GM10266 (cell line): ENCODE measurements around the gene DCAF4.
"Not testable (repeated sequence)": the region's sequence is repeated elsewhere in the genome, so short reads cannot be mapped to it uniquely, and the experiment has no call there.

ENCODE experiments used
- DNase-seq: peaks from one replicate; pipeline ENCODE4 v3.0.0; 2012; ENCODE audit errors: extremely low spot score
- TF ChIP-seq, protein P1 (sequence below): IDR thresholded peaks from 2 replicates; pipeline ENCODE4 v1.5.1; 2012; ENCODE audit warnings: mild to moderate bottlenecking, low read depth; ENCODE audit not compliant: control insufficient read depth, insufficient read depth; ENCODE audit errors: missing control alignments

DCAF4 gene

DNA sequence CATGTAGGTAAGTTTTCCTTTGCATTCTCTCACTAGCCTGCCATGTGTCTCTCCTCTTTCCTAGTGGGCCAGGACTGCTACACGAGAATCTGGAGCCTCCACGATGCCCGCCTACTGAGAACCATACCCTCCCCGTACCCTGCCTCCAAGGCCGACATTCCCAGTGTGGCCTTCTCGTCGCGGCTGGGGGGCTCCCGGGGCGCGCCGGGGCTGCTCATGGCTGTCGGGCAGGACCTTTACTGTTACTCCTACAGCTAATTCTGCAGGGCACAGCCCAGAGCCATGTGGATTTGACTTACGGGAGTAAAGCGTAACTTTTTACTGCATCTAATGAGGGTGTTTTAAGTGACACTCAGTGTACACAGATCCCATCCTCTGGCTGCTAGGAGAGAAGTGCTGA is 32.3 kb downstream of the DCAF4 start:
- DNase-seq, result no peak
- TF ChIP-seq, protein P1, sequence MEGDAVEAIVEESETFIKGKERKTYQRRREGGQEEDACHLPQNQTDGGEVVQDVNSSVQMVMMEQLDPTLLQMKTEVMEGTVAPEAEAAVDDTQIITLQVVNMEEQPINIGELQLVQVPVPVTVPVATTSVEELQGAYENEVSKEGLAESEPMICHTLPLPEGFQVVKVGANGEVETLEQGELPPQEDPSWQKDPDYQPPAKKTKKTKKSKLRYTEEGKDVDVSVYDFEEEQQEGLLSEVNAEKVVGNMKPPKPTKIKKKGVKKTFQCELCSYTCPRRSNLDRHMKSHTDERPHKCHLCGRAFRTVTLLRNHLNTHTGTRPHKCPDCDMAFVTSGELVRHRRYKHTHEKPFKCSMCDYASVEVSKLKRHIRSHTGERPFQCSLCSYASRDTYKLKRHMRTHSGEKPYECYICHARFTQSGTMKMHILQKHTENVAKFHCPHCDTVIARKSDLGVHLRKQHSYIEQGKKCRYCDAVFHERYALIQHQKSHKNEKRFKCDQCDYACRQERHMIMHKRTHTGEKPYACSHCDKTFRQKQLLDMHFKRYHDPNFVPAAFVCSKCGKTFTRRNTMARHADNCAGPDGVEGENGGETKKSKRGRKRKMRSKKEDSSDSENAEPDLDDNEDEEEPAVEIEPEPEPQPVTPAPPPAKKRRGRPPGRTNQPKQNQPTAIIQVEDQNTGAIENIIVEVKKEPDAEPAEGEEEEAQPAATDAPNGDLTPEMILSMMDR, result no peak

DNA sequence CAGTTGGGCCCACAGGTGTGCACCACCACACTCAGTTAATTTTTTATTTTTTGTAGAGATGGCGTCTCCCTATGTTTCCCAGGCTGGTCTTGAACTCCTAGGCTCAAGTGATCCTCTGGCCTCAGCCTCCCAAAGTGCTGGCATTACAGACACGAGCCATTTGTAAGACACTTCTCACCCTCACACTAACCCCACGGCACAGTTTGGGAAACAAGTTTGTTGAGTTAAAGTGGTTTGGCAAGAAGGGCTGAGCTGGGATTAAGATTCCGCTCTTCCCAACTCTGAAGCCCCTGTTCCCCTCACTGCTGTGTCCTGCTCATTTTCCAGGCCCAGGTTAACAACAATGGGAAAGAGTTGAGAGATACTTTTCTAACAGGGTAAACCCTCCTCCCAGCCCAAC is 34.8 kb downstream of the DCAF4 start:
- DNase-seq, result not testable (repeated sequence)

DNA sequence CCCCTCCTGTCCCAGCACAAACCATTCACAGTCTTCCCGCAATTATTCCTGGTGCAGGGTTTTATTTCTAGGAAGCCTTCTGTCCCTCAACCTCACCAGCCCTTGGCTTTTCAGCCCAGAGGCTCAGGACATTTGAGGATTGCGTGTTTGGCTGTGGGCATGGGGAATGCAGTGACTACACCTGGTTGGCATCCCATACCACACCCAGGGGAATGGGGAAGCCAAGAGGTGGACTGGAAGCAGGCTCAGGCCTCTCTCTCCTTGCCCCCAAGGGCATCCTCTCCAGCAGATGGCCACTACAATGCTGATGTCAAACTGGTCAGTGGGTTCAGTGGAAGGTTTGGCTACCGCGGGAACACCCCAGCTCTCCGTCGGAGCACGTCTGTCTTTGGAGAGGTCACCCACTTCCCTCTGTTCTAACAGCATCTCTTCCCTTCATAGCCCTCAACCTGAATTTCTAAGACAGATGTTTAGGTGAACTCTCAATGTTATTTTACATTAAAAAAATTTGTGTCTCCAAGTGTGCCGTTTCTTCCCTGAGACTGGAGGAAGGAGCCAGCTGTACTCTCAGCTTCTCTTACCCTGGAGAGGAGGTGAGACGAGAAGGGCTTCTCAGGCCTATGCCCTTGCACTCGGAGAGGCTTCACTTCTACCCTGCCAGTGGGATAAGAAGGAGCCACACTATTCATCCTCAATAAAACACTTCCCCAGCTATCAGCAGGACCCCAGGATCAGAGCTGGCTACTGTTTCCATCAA is 35.5 kb downstream of the DCAF4 start:
- TF ChIP-seq, protein P1, result no peak
- DNase-seq, result no peak

DNA sequence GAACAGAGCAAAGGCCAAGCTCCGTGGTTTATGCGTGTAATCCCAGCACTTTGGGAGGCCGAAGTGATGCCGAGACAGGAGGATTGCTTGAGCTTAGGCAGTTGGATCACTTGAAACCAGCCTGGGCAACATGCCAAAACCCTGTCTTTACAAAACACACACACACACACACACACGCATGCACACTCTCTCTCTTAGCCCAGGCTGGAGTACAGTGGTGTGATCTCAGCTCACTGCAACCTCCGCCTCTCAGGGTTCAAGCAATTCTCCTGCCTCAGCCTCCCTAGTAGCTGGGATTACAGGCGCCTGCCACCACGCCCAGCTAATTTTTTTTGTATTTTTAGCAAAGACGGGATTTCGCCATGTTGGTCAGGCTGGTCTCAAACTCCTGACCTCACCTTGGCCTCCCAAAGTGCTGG is 36.1 kb downstream of the DCAF4 start:
- not testable (repeated sequence) for DNase-seq

DNA sequence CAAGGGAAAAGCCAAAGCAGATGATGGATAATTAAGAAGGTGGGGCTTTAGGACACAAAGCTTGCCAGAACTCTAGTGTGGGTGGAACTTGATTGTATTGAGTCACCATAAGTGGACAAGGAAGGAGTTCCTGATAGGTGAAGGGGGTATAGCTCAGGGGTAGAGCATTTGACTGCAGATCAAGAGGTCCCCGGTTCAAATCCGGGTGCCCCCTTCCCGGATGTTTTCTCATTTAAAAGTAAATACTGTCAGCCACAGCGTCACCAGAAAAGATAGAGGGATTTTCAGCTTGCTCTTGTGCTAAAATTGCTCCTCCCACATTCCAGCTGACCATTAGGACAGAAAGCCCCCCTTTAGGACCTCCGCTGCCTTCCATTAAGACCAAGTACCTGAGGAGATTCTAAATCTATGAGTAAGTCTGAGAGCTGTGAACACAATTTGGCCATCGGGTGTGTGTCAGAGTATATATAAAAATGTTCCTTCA is 36.6 kb downstream of the DCAF4 start:
- TF ChIP-seq, protein P1, result no peak
- DNase-seq, result no peak

DNA sequence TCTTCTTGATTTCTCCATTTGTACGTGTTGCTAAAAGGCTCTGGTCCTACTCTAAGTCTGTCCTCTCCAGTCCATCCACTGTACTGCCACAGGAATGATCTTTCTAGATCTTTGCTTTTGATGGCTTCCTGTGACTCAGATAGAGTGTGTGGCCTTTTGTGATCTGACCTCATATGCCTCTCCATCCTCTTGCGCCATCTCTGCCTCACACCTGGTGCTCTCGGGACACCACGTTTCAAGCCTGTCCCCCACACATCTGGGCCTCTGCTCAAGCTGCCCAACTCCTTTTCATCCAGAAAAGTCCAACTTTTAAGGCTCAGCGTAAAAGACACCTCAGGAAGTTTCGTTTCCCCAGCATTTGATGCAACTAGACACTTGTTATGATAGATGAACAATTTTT is 39.0 kb downstream of the DCAF4 start:
- DNase-seq, result no peak
- TF ChIP-seq, protein P1, result no peak

DNA sequence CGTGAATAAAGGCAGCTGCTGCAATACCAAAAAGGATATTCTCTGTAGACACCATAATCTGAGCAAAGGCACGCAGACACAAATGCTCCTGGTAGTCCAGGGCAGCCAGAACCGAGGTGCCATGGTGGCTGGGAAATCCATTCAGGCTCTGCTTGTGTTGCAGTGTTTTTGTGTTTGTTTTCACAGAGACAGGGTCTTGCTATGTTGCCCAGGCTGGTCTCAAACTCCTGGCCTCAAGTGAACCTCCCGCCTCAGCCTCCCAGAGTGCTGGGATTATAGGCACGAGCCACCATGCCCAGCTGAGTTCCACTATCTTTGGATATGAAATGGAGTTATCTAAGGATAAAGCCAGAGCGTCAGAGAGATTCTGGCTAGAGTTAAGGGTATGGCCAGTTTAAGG is 39.8 kb downstream of the DCAF4 start:
- TF ChIP-seq, protein P1, result no peak
- no peak for DNase-seq

DNA sequence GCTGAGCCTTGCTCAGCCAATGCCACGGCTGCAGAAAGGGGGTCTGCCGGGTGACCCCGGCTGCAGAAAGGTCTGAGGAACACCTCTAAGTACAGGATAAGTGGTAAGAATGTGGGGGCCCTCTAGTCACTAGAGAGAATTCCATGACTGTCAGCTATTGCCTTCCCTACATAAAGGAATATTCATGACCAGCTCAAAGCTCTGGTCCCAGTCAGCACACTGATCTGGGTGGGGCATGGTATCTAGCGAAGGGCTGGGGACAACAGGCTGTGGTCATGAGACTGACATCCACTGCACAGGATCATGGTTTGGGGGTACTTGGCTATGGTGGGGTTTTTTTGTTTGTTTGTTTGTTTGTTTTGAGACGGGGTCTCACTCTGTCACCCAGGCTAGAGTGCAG is 42.1 kb downstream of the DCAF4 start:
- no peak for DNase-seq
- TF ChIP-seq, protein P1, result no peak
